Measurements from ENCODE around the gene SPOPL. TPM values are rescaled to one million over a fixed set of nuclear protein-coding genes. Genes with fewer than 3 reads are reported as not detected.

Gene SPOPL
- total and polyA plus RNA-seq, 9 of the 15 experiments (the other 6 are each of a cell fraction or from before 2014, with no cell fraction given) = 0.53 to 6.1 (median 4.1) TPM

- intact Hi-C loops (cut with micrococcal nuclease) = no loop called here
- Histone ChIP-seq H3K4me2 (ENCODE audit: insufficient read depth, low read length) (no peak overlapping the region), H3K27me3 (ENCODE audit: control insufficient read depth in 2 of 2, insufficient read depth in 2 of 2, low read length in 2 of 2) (no peaks in the 10 kb centered on the region), H3K4me3 (no peak overlapping the region), H3K9me1 (ENCODE audit: control insufficient read depth, insufficient read depth, low read length) (no peaks in the 10 kb centered on the region), H3K79me2 (ENCODE audit: control insufficient read depth, insufficient read depth, low read length) (no peaks in the 10 kb centered on the region), H3K9me3 (replicated peaks; ENCODE audit: control insufficient read depth, insufficient read depth, low read depth, low read length) (no peaks in the 10 kb centered on the region), H4K20me1 (replicated peaks; ENCODE audit: control insufficient read depth, insufficient read depth, low read length) (no peaks in the 10 kb centered on the region), H3K36me3 (ENCODE audit: control insufficient read depth, insufficient read depth, low read length) (no peaks in the 10 kb centered on the region), H2AFZ (ENCODE audit: low read depth, low read length) (no peak overlapping the region), H3K27ac (ENCODE audit: extremely low read depth, low read depth, low read length) (no peak overlapping the region), H3K9ac (ENCODE audit: insufficient read depth in 1 of 2, low read depth in 2 of 2, low read length in 2 of 2) (no peak overlapping the region), H3K4me1 (replicated peaks in 1 of 2; ENCODE audit: control insufficient read depth in 2 of 2, insufficient read depth in 2 of 2, low read length in 2 of 2) (no peaks in the 10 kb centered on the region)
- WGBS (ENCODE audit: insufficient coverage, low coverage, missing lambda C conversion rate) = 93% methylated on average over 1 of the region's 1 CpG
- ATAC-seq (no peak), FAIRE-seq (no peak), DNase-seq (ENCODE audit: extremely low read depth in 1 of 4, low spot score in 3 of 4) (no peak)
- ChIA-PET CTCF (ENCODE audit: low intra/inter-chr PET ratio) (no interaction called here), POLR2A (no interaction called here)
- no TSS peak for BruUV-seq (replicated peaks)
- in situ Hi-C loops (cut with MboI) = no loop called here
- TF ChIP-seq DACH1 (IDR thresholded peaks at IDR 0.05; ENCODE audit: partially characterized antibody) = no peak
These were observed 80.3 kb downstream of the SPOPL start for GRCh38 chr2:138581909-138582308.

- intact Hi-C loops (cut with micrococcal nuclease) = no loop called here
- H3K9ac ChIP-seq (ENCODE audit: insufficient read depth in 1 of 2, low read depth in 2 of 2, low read length in 2 of 2) = no peak overlapping the region
- no peak for TF ChIP-seq HDAC6 (IDR thresholded peaks at IDR 0.05; ENCODE audit: low read depth, low read length)
- no peak for TF ChIP-seq CREBBP (IDR thresholded peaks at IDR 0.05; ENCODE audit: low read depth, low read length)
- no peak for TF ChIP-seq AFF1 (IDR thresholded peaks at IDR 0.05; ENCODE audit: low read depth in 1 of 2, partially characterized antibody in 2 of 2)
- TF ChIP-seq, protein P1, sequence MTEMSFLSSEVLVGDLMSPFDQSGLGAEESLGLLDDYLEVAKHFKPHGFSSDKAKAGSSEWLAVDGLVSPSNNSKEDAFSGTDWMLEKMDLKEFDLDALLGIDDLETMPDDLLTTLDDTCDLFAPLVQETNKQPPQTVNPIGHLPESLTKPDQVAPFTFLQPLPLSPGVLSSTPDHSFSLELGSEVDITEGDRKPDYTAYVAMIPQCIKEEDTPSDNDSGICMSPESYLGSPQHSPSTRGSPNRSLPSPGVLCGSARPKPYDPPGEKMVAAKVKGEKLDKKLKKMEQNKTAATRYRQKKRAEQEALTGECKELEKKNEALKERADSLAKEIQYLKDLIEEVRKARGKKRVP (CRISPR knock-in tag; IDR thresholded peaks at IDR 0.05) = no peak
- TF ChIP-seq CSDE1 (IDR thresholded peaks at IDR 0.05) = no peak
- TF ChIP-seq CEBPZ (IDR thresholded peaks at IDR 0.05; ENCODE audit: borderline replicate concordance, low read depth, low read length) = no peak
These were observed 88.1 kb downstream of the SPOPL start for GRCh38 chr2:138589663-138590062.

More at GRCh38 chr2:138589663-138590062, 88.1 kb downstream of the SPOPL start:
- WGBS (ENCODE audit: insufficient coverage, low coverage, missing lambda C conversion rate) = 50% methylated on average over 1 of the region's 1 CpG
- ATAC-seq (no peak), DNase-seq (ENCODE audit: extremely low read depth in 1 of 4, low spot score in 3 of 4) (no peak), FAIRE-seq (no peak)
- no peaks in the 10 kb centered on the region for H3K9me3 ChIP-seq (replicated peaks; ENCODE audit: control insufficient read depth, insufficient read depth, low read depth, low read length)
- no peak overlapping the region for H3K4me3 ChIP-seq
- CTCF ChIA-PET (ENCODE audit: low intra/inter-chr PET ratio) = no interaction called here
- in situ Hi-C loops (cut with MboI) = no loop called here
- POLR2A ChIA-PET = no interaction called here
- H3K79me2 ChIP-seq (ENCODE audit: control insufficient read depth, insufficient read depth, low read length) = no peaks in the 10 kb centered on the region
- no peak overlapping the region for H3K4me2 ChIP-seq (ENCODE audit: insufficient read depth, low read length)
- no peak overlapping the region for H3K27ac ChIP-seq (ENCODE audit: extremely low read depth, low read depth, low read length)
- H3K27me3 ChIP-seq (ENCODE audit: control insufficient read depth in 2 of 2, insufficient read depth in 2 of 2, low read length in 2 of 2) = no peaks in the 10 kb centered on the region
- H4K20me1 ChIP-seq (replicated peaks; ENCODE audit: control insufficient read depth, insufficient read depth, low read length) = no peaks in the 10 kb centered on the region
- H3K9me1 ChIP-seq (ENCODE audit: control insufficient read depth, insufficient read depth, low read length) = no peaks in the 10 kb centered on the region
- no peaks in the 10 kb centered on the region for H3K4me1 ChIP-seq (replicated peaks in 1 of 2; ENCODE audit: control insufficient read depth in 2 of 2, insufficient read depth in 2 of 2, low read length in 2 of 2)
- H2AFZ ChIP-seq (ENCODE audit: low read depth, low read length) = no peak overlapping the region
- no peaks in the 10 kb centered on the region for H3K36me3 ChIP-seq (ENCODE audit: control insufficient read depth, insufficient read depth, low read length)
- BruUV-seq (replicated peaks) = no TSS peak
